ENCODE data around the gene COL7A1.

DNA sequence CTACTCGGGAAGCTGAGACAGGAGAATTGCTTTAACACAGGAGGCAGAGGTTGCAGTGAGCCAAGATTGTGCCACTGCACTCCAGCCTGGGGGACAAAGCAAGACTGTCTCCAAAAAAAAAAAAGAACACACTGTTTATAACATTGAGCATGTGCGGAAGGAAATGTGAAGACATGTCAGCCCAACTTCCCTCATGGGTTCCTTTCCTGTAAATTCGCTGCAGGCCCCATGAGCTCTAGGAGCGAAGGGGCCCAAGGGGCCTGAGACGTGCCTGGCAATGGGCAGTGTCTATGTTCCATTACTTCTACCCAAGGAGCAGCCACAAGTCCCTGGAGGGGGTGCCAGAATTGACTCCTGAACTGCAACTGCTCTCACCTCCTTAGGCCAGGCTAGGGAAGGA lies 41.8 kb downstream of the COL7A1 start:
- TF ChIP-seq, protein P1, sequence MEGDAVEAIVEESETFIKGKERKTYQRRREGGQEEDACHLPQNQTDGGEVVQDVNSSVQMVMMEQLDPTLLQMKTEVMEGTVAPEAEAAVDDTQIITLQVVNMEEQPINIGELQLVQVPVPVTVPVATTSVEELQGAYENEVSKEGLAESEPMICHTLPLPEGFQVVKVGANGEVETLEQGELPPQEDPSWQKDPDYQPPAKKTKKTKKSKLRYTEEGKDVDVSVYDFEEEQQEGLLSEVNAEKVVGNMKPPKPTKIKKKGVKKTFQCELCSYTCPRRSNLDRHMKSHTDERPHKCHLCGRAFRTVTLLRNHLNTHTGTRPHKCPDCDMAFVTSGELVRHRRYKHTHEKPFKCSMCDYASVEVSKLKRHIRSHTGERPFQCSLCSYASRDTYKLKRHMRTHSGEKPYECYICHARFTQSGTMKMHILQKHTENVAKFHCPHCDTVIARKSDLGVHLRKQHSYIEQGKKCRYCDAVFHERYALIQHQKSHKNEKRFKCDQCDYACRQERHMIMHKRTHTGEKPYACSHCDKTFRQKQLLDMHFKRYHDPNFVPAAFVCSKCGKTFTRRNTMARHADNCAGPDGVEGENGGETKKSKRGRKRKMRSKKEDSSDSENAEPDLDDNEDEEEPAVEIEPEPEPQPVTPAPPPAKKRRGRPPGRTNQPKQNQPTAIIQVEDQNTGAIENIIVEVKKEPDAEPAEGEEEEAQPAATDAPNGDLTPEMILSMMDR (IDR thresholded peaks at IDR 0.05 in 8 of 11, conservative IDR thresholded peaks at IDR 0.05 in 3 of 11) = no peak
- no peak for TF ChIP-seq POLR2A (IDR thresholded peaks at IDR 0.05)
